Measurements from ENCODE around the gene MIB1. TPM values are rescaled to one million over a fixed set of nuclear protein-coding genes. Genes with fewer than 3 reads are reported as not detected.
"Not testable (repeated sequence)": the region's sequence is repeated elsewhere in the genome, so short reads cannot be mapped to it uniquely, and the experiment has no call there.

Gene MIB1
- total RNA-seq, 1 experiment from 2014 or later: 48.8 TPM

- Mint-ChIP-seq H3K27me3 (ENCODE audit: low read depth) (no peaks in the 10 kb centered on the region; the same call in 1 of the 2 replicates), H3K4me3 (no peak overlapping the region), H3K4me1 (no peaks in the 10 kb centered on the region), H3K27ac (no peak overlapping the region), H3K36me3 (ENCODE audit: insufficient read depth in 1 of 3, low read depth in 3 of 3) (peaks cover 20 to 65% (median 57%) of the 10 kb centered on the region in 3 experiments; a peak in 6 of 7 replicates), H3K9me3 (no peaks in the 10 kb centered on the region)
- Histone ChIP-seq H3K79me1 (ENCODE audit: insufficient read depth, low read depth, low read length, poor library complexity, severe bottlenecking) (no peaks in the 10 kb centered on the region), H3K18ac (ENCODE audit: insufficient read length, low read depth, low read length) (no peak overlapping the region), H4K20me1 (ENCODE audit: control insufficient read depth, insufficient read depth, insufficient read length) (no peaks in the 10 kb centered on the region), H2BK20ac (ENCODE audit: low read depth, low read length, poor library complexity, severe bottlenecking) (no peak overlapping the region), H3K79me2 (ENCODE audit: insufficient read depth, low read length) (no peaks in the 10 kb centered on the region), H2AFZ (ENCODE audit: low read length) (no peak overlapping the region), H2BK120ac (ENCODE audit: low read depth, low read length, poor library complexity, severe bottlenecking) (no peak overlapping the region), H3K27ac (ENCODE audit: insufficient read length, low read depth, low read length) (no peak overlapping the region), H2BK5ac (ENCODE audit: insufficient read length, low read length) (no peak overlapping the region), H2BK12ac (ENCODE audit: insufficient read length, low read depth, low read length) (no peak overlapping the region), H3K23me2 (ENCODE audit: insufficient read length, low read depth, low read length, poor library complexity, severe bottlenecking) (no peaks in the 10 kb centered on the region), H3K9me3 (ENCODE audit: control insufficient read depth, low read depth, low read length) (no peaks in the 10 kb centered on the region), H3K23ac (ENCODE audit: insufficient read length, low read depth, low read length) (no peak overlapping the region), H4K5ac (ENCODE audit: insufficient read length, low read depth, low read length) (no peak overlapping the region), H2BK15ac (ENCODE audit: low read depth, low read length) (no peak overlapping the region), H3K9ac (ENCODE audit: extremely low read depth, insufficient read length, low read length) (no peak overlapping the region), H3K56ac (ENCODE audit: insufficient read length, low read depth, low read length) (no peak overlapping the region), H4K8ac (replicated peaks; ENCODE audit: insufficient read length, low read depth, low read length) (no peak overlapping the region), H3K27me3 (ENCODE audit: insufficient read depth, low read length) (no peaks in the 10 kb centered on the region), H3K14ac (ENCODE audit: insufficient read depth, low read length) (no peak overlapping the region), H3T11ph (ENCODE audit: low read length) (no peak overlapping the region), H3K4me1 (ENCODE audit: insufficient read depth, low read length) (no peaks in the 10 kb centered on the region), H2AK5ac (ENCODE audit: insufficient read length, low read length) (no peak overlapping the region), H3K4me2 (ENCODE audit: insufficient read depth, insufficient read length, low read length) (no peak overlapping the region), H4K91ac (ENCODE audit: insufficient read length, low read depth, low read length) (no peak overlapping the region), H3K4ac (ENCODE audit: low read depth, low read length) (no peak overlapping the region)
- no peak for DNase-seq
- TF ChIP-seq, protein P1, sequence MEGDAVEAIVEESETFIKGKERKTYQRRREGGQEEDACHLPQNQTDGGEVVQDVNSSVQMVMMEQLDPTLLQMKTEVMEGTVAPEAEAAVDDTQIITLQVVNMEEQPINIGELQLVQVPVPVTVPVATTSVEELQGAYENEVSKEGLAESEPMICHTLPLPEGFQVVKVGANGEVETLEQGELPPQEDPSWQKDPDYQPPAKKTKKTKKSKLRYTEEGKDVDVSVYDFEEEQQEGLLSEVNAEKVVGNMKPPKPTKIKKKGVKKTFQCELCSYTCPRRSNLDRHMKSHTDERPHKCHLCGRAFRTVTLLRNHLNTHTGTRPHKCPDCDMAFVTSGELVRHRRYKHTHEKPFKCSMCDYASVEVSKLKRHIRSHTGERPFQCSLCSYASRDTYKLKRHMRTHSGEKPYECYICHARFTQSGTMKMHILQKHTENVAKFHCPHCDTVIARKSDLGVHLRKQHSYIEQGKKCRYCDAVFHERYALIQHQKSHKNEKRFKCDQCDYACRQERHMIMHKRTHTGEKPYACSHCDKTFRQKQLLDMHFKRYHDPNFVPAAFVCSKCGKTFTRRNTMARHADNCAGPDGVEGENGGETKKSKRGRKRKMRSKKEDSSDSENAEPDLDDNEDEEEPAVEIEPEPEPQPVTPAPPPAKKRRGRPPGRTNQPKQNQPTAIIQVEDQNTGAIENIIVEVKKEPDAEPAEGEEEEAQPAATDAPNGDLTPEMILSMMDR (conservative IDR thresholded peaks at IDR 0.05): no peak
Measured at GRCh38 chr18:21786526-21786925, 45.9 kb downstream of the MIB1 start.

DNA sequence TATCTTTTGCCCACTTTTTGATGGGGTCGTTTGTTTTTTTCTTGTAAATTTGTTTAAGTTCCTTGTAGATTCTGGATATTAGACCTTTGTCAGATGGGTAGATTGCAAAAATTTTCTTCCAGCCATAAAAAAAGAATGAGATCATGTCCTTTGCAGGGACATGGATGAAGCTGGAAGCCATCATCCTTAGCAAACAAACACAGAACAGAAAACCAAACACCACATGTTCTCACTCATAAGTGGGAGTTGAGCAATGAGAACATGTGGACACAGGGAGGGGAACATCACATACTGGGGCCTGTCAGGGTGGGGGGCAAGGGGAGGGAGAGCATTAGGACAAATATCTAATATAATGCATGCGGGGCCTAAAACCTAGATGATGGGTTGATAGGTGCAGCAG lies 55.5 kb downstream of the MIB1 start:
- H3K27ac Mint-ChIP-seq: peak overlapping the region in 2 of 3 experiments; percentile 34 to 60; a peak in 1 of 7 replicates
- not testable (repeated sequence) for H3K4me1 Mint-ChIP-seq; H2BK20ac ChIP-seq (ENCODE audit: low read depth, low read length, poor library complexity, severe bottlenecking); H3K18ac ChIP-seq (ENCODE audit: insufficient read length, low read depth, low read length); H2BK5ac ChIP-seq (ENCODE audit: insufficient read length, low read length); H2BK15ac ChIP-seq (ENCODE audit: low read depth, low read length); H3K4me3 Mint-ChIP-seq; H4K5ac ChIP-seq (ENCODE audit: insufficient read length, low read depth, low read length); H3K9me3 Mint-ChIP-seq; H3K4ac ChIP-seq (ENCODE audit: low read depth, low read length); H3K4me1 ChIP-seq (ENCODE audit: insufficient read depth, low read length); H3K79me2 ChIP-seq (ENCODE audit: insufficient read depth, low read length); H2AFZ ChIP-seq (ENCODE audit: low read length); H3K9ac ChIP-seq (ENCODE audit: extremely low read depth, insufficient read length, low read length); H3K79me1 ChIP-seq (ENCODE audit: insufficient read depth, low read depth, low read length, poor library complexity, severe bottlenecking); H2BK12ac ChIP-seq (ENCODE audit: insufficient read length, low read depth, low read length); H3K4me2 ChIP-seq (ENCODE audit: insufficient read depth, insufficient read length, low read length); H3K56ac ChIP-seq (ENCODE audit: insufficient read length, low read depth, low read length); H3K23me2 ChIP-seq (ENCODE audit: insufficient read length, low read depth, low read length, poor library complexity, severe bottlenecking); H3K27me3 Mint-ChIP-seq (ENCODE audit: low read depth); H3K27me3 ChIP-seq (ENCODE audit: insufficient read depth, low read length); H3K23ac ChIP-seq (ENCODE audit: insufficient read length, low read depth, low read length); H4K8ac ChIP-seq (replicated peaks; ENCODE audit: insufficient read length, low read depth, low read length); H3K9me3 ChIP-seq (ENCODE audit: control insufficient read depth, low read depth, low read length); H3T11ph ChIP-seq (ENCODE audit: low read length); DNase-seq; H3K14ac ChIP-seq (ENCODE audit: insufficient read depth, low read length); H3K27ac ChIP-seq (ENCODE audit: insufficient read length, low read depth, low read length); H4K91ac ChIP-seq (ENCODE audit: insufficient read length, low read depth, low read length); H2AK5ac ChIP-seq (ENCODE audit: insufficient read length, low read length); H4K20me1 ChIP-seq (ENCODE audit: control insufficient read depth, insufficient read depth, insufficient read length); H2BK120ac ChIP-seq (ENCODE audit: low read depth, low read length, poor library complexity, severe bottlenecking)
- WGBS (ENCODE audit: extremely low coverage, insufficient read length, low lambda C conversion rate): no CpG with 5 or more reads among the region's 2 CpGs
- peaks cover 5 to 40% (median 32%) of the 10 kb centered on the region in 3 experiments; a peak in 5 of 7 replicates for H3K36me3 Mint-ChIP-seq (ENCODE audit: insufficient read depth in 1 of 3, low read depth in 3 of 3)

Data from H9 (cell line).